ENCODE results near the gene GSTO1.

- TF ChIP-seq, protein P1, sequence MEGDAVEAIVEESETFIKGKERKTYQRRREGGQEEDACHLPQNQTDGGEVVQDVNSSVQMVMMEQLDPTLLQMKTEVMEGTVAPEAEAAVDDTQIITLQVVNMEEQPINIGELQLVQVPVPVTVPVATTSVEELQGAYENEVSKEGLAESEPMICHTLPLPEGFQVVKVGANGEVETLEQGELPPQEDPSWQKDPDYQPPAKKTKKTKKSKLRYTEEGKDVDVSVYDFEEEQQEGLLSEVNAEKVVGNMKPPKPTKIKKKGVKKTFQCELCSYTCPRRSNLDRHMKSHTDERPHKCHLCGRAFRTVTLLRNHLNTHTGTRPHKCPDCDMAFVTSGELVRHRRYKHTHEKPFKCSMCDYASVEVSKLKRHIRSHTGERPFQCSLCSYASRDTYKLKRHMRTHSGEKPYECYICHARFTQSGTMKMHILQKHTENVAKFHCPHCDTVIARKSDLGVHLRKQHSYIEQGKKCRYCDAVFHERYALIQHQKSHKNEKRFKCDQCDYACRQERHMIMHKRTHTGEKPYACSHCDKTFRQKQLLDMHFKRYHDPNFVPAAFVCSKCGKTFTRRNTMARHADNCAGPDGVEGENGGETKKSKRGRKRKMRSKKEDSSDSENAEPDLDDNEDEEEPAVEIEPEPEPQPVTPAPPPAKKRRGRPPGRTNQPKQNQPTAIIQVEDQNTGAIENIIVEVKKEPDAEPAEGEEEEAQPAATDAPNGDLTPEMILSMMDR (IDR thresholded peaks at IDR 0.05; ENCODE audit: low read depth, low read length) = no peak
- no peak for TF ChIP-seq EZH2phosphoT487 (IDR thresholded peaks at IDR 0.05; ENCODE audit: low read depth)
Observed at GRCh38 chr10:104254493-104255310, at the start of gene GSTO1.

Measured in OCI-LY3 (cell line).